ENCODE data around the gene SBF2.

The SBF2 gene

GRCh38 chr11:9878936-9879335 is 415.1 kb downstream of the SBF2 start:
- DNase-seq: no peak

GRCh38 chr11:9876331-9876730 is 417.7 kb downstream of the SBF2 start:
- no peak for DNase-seq

- no peak for DNase-seq
Measured at GRCh38 chr11:9875862-9876261, 418.2 kb downstream of the SBF2 start.

GRCh38 chr11:9875399-9875798 is 418.6 kb downstream of the SBF2 start:
- DNase-seq: no peak

- DNase-seq: no peak
Measured at GRCh38 chr11:9874466-9874865, 419.6 kb downstream of the SBF2 start.

- peak; percentile 36 to 63 for DNase-seq
Measured at GRCh38 chr11:9868641-9869040, 425.4 kb downstream of the SBF2 start.

GRCh38 chr11:9862981-9863380 is 431.0 kb downstream of the SBF2 start:
- no peak for DNase-seq

GRCh38 chr11:9861860-9862725 is 431.9 kb downstream of the SBF2 start:
- peak; percentile 39 to 72 for DNase-seq

GRCh38 chr11:9859554-9860305 is 434.3 kb downstream of the SBF2 start:
- no peak for DNase-seq

GRCh38 chr11:9858822-9859221 is 435.2 kb downstream of the SBF2 start:
- no peak for DNase-seq

- DNase-seq: no peak
Measured at GRCh38 chr11:9858218-9858617, 435.8 kb downstream of the SBF2 start.

- no peak for DNase-seq
Measured at GRCh38 chr11:9855579-9856287, 438.3 kb downstream of the SBF2 start.

- DNase-seq: no peak
Measured at GRCh38 chr11:9853929-9854552, 440.0 kb downstream of the SBF2 start.

- DNase-seq: no peak
Measured at GRCh38 chr11:9852465-9852864, 441.6 kb downstream of the SBF2 start.

- DNase-seq: no peak
Measured at GRCh38 chr11:9851366-9851765, 442.7 kb downstream of the SBF2 start.

- no peak for DNase-seq
Measured at GRCh38 chr11:9850224-9850895, 443.7 kb downstream of the SBF2 start.

GRCh38 chr11:9849389-9849788 is 444.6 kb downstream of the SBF2 start:
- DNase-seq: no peak

GRCh38 chr11:9847636-9848035 is 446.4 kb downstream of the SBF2 start:
- DNase-seq: no peak

GRCh38 chr11:9842923-9843322 is 451.1 kb downstream of the SBF2 start:
- DNase-seq: no peak

- no peak for DNase-seq
Measured at GRCh38 chr11:9840460-9841004, 453.5 kb downstream of the SBF2 start.

- DNase-seq: no peak
Measured at GRCh38 chr11:9839550-9839949, 454.5 kb downstream of the SBF2 start.

- DNase-seq: no peak
Measured at GRCh38 chr11:9838961-9839360, 455.1 kb downstream of the SBF2 start.

All from NCI-H1930 (cell line).